Transverse colon (tissue), 4 donors: ENCODE results near the gene ITIH4. TPM values are rescaled to one million over a fixed set of nuclear protein-coding genes. Genes with fewer than 3 reads are reported as not detected.

Experiments
- DNase-seq: peaks from one replicate; pipeline ENCODE4 v3.0.0-alpha.2; 2019
- H3K27ac ChIP-seq, 4 donors: fragments of 200-600 bp; sonication (generic); 2 replicates each; pipeline ENCODE4 v1.5.1; 2016 to 2018; ENCODE audit warnings: inconsistent platforms in 4 of 4
- H3K27me3 ChIP-seq: fragments of 200-600 bp; sonication (generic); 2 replicates; pipeline ENCODE4 v1.5.1; 2017; ENCODE audit warnings: inconsistent platforms
- H3K36me3 ChIP-seq, 4 donors: fragments of 200-600 bp; sonication (generic); 2 replicates each; pipeline ENCODE4 v1.5.1; 2017 to 2019; ENCODE audit warnings: inconsistent platforms in 4 of 4
- H3K4me1 ChIP-seq, 4 donors: fragments of 200-600 bp; sonication (generic); 2 replicates each; pipeline ENCODE4 v1.5.1; 2017 to 2020; ENCODE audit warnings: inconsistent platforms in 4 of 4
- H3K4me3 ChIP-seq, 4 donors: fragments of 200-600 bp; sonication (generic); 1 replicate in 1 of 4; 2 replicates in 3 of 4; pipeline versions ENCODE4 v1.5.1 to v1.6.1; 2017 to 2019; ENCODE audit warnings: inconsistent platforms in 4 of 4
- H3K9me3 ChIP-seq, 2 donors: fragments of 200-600 bp; sonication (generic); 2 replicates each; pipeline ENCODE4 v1.5.1; 2017 to 2019; ENCODE audit warnings: inconsistent platforms in 2 of 2
- EP300 ChIP-seq: sonication (generic); formaldehyde crosslinking; IDR thresholded peaks from one replicate; pipeline ENCODE4 v1.6.1; 2017; ENCODE audit warnings: antibody characterized with exemption, low read depth
- POLR2A ChIP-seq: fragments of 450-650 bp; IDR thresholded peaks from one replicate; pipeline ENCODE4 v1.6.1; 2016; ENCODE audit warnings: antibody characterized with exemption, mild to moderate bottlenecking, moderate library complexity
- POLR2AphosphoS5 ChIP-seq, 3 donors: sonication (generic); formaldehyde crosslinking; IDR thresholded peaks; one replicate each; pipeline ENCODE4 v1.6.1; 2016; ENCODE audit warnings: antibody characterized with exemption in 3 of 3
- WGBS, 2 donors: methylation state at CpG; one replicate each; pipeline ENCODE4 v1.1.5; 2018; ENCODE audit warnings: low coverage in 1 of 2; 5-methylcytosine and 5-hydroxymethylcytosine counted together
- in situ Hi-C, 4 donors: fragments of 200-750 bp; cut with MboI; loops; one replicate each; pipeline versions ENCODE4 v1.15.0 to v1.15.1; 2017; ENCODE audit warnings: low sequenced_read_pairs in 3 of 4, low pct_ligation_motif_present in 1 of 4, low pct_unique_long_range_greater_than_20kb in 1 of 4
- intact Hi-C: fragments of 100-400 bp; cut with DNase I; formaldehyde crosslinking; loops from one replicate; pipeline ENCODE4 v1.15.1; 2023; ENCODE audit warnings: low total_unique reads
- total RNA-seq, 4 donors: library from RNA; depleted of rRNA; stranded (reverse); fragments of >200 nt; gene quantifications; one replicate each; pipeline ENCODE4 v1.1.0, GENCODE V29; 2016
- TF ChIP-seq, protein P1 (sequence below), 5 experiments: fragments of 200-600 bp in 3 of 5; fragments of 450-650 bp in 2 of 5; sonication (generic) in 3 of 5; IDR thresholded peaks; 1 replicate in 2 of 5; 2 replicates in 3 of 5; pipeline ENCODE4 v1.5.1; 2016 to 2017; ENCODE audit warnings: antibody characterized with exemption in 5 of 5, inconsistent platforms in 3 of 5, mild to moderate bottlenecking in 2 of 5, moderate library complexity in 1 of 5

The ITIH4 gene
- total RNA-seq, 4 donors from 2014 or later, result 0.60 to 9.5 (median 4.9) TPM

DNA sequence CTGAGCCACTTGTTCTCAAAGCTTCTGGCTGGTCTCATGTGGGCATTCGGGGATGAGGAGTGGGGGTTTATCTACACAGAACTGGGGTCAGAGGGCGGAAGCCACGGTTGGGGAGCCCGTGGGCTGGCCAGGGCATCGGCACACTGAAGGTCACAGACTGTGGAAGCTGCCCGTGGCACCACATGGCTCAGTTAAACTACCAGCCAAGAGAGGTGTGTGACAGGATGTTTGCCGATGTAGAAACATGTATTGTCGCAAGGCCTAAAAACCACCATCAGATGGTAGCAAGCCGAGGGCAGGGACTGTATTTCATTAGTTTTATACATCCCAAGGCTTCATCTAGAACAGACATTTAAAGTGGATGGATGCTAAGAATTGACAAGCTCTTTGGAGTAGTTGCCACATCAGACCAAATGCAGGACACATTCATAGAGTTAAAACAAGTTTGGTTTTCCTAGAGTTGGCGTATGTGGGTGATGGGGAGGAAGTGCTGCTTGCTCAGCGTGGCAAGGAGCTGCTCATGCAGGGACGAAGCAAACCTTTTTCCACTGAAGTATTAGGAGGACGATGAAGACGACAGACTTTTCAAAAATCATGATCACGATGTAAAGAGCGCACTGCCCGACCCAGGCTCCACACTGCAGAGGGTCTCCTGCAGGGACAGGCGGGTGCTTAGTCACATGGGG lies 14.0 kb upstream of the ITIH4 start:
- H3K4me1 ChIP-seq, result peaks cover 0 to 25% (median 4%) of the 10 kb centered on the region in 4 donors
- TF ChIP-seq, protein P1, sequence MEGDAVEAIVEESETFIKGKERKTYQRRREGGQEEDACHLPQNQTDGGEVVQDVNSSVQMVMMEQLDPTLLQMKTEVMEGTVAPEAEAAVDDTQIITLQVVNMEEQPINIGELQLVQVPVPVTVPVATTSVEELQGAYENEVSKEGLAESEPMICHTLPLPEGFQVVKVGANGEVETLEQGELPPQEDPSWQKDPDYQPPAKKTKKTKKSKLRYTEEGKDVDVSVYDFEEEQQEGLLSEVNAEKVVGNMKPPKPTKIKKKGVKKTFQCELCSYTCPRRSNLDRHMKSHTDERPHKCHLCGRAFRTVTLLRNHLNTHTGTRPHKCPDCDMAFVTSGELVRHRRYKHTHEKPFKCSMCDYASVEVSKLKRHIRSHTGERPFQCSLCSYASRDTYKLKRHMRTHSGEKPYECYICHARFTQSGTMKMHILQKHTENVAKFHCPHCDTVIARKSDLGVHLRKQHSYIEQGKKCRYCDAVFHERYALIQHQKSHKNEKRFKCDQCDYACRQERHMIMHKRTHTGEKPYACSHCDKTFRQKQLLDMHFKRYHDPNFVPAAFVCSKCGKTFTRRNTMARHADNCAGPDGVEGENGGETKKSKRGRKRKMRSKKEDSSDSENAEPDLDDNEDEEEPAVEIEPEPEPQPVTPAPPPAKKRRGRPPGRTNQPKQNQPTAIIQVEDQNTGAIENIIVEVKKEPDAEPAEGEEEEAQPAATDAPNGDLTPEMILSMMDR (IDR thresholded peaks at IDR 0.05), result no peak
- no peak for TF ChIP-seq EP300
- no peak for TF ChIP-seq POLR2A
- TF ChIP-seq POLR2AphosphoS5 (IDR thresholded peaks at IDR 0.05), result no peak
- intact Hi-C loops, result no loop called here
- no peak for DNase-seq
- WGBS, 2 donors, result 85 to 88% methylated on average over 8 to 18 of the region's 18 CpGs
- H3K4me3 ChIP-seq, result no peak overlapping the region
- no peaks in the 10 kb centered on the region for H3K9me3 ChIP-seq
- peaks cover 0 to under 1% (median 0%) of the 10 kb centered on the region in 4 donors for H3K36me3 ChIP-seq
- in situ Hi-C loops, result loop anchor here in 3 of 4 donors (10.0 to 25.0 kb wide), 3 partner anchors 220 to 243 kb away; no protein-coding TSS in a partner anchor
- no peaks in the 10 kb centered on the region for H3K27me3 ChIP-seq
- H3K27ac ChIP-seq, result peak overlapping the region; percentile 56 to 77 (median 62)

DNA sequence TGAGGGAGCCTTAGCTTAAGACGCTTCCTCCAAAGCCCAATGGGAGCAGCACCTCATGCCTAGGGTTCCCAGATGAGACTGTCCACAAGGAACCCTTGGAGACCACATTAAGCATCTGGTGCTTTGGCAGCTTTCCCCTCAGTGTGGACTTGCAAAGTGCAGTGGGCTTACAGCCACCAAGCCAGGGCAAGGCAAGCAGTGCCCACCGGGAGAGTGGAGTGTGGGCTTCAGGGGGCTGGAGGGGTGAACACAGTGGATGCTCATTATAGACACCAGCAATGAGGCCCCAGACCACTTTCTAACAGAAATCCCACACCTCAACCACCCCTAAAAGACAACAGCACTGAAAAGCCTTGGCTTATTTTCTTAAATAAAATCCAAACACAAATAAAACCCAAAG lies 13.4 kb upstream of the ITIH4 start:
- WGBS, 2 donors, result 95% methylated on average over 2 of the region's 2 CpGs; no CpG with 5 or more reads in 1 of the 2 donors
- DNase-seq, result no peak
- Histone ChIP-seq H3K36me3 (no peaks in the 10 kb centered on the region), H3K9me3 (no peaks in the 10 kb centered on the region), H3K27me3 (no peaks in the 10 kb centered on the region), H3K4me3 (no peak overlapping the region), H3K4me1 (peaks cover 0 to 25% (median 4%) of the 10 kb centered on the region in 4 donors), H3K27ac (peak overlapping the region; percentile 56 to 77 (median 62))
- no peak for TF ChIP-seq EP300
- TF ChIP-seq POLR2AphosphoS5 (IDR thresholded peaks at IDR 0.05), result no peak
- TF ChIP-seq, protein P1 (IDR thresholded peaks at IDR 0.05), result no peak
- TF ChIP-seq POLR2A, result no peak
- in situ Hi-C loops, result loop anchor here in 3 of 4 donors (10.0 to 25.0 kb wide), 3 partner anchors 221 to 243 kb away; no protein-coding TSS in a partner anchor
- intact Hi-C loops, result no loop called here

DNA sequence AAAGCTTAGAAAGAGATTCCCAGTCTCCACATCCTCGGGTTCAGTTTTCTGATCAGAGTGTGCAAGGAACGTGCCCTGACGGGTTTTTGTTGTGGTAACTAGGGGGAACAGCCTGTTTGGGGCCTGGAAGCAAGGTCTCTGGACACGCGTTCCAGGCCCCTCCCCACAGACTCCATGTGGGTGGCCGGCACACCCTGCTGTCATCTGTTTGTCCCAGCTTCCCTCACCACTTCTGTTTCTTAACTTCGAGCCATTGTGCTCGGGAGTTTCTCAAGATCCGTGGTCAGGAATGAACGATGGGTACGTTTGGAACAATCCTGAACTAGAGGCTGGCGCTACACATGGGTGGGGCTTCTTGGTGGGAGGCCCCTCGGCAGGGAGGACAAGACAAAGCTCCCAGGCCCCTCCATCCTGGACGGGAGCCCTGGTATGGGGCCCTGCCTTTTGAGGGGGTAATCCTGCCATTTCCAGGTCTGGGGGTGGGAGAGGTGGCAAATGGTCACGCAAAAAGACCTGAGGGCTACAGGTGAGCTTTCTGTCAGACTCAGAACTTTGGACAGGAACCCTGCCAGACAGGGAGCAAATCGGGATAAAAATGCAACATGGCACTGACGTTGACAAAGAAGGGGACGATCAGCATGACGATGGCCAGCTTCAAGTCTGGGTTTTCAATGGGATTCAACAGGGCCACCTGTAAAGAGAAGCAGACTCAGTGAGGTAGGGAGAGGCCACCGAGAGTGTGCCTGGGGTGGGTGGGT lies 12.8 kb upstream of the ITIH4 start:
- H3K4me1 ChIP-seq, result peaks cover 0 to 25% (median 4%) of the 10 kb centered on the region in 4 donors
- H3K27me3 ChIP-seq, result no peaks in the 10 kb centered on the region
- no peaks in the 10 kb centered on the region for H3K36me3 ChIP-seq
- in situ Hi-C loops (loop anchor here in 3 of 4 donors (10.0 to 25.0 kb wide), 3 partner anchors 222 to 244 kb away; no protein-coding TSS in a partner anchor), intact Hi-C loops (no loop called here)
- no peak overlapping the region for H3K4me3 ChIP-seq
- DNase-seq, result no peak
- H3K9me3 ChIP-seq, result no peaks in the 10 kb centered on the region
- TF ChIP-seq, protein P1 (IDR thresholded peaks at IDR 0.05), result no peak
- TF ChIP-seq POLR2A (no peak), EP300 (no peak), POLR2AphosphoS5 (IDR thresholded peaks at IDR 0.05) (no peak)
- peak overlapping the region in 2 of 4 donors; percentile 62 to 77 for H3K27ac ChIP-seq
- 73 to 81% methylated on average over 6 to 20 of the region's 20 CpGs for WGBS, 2 donors

DNA sequence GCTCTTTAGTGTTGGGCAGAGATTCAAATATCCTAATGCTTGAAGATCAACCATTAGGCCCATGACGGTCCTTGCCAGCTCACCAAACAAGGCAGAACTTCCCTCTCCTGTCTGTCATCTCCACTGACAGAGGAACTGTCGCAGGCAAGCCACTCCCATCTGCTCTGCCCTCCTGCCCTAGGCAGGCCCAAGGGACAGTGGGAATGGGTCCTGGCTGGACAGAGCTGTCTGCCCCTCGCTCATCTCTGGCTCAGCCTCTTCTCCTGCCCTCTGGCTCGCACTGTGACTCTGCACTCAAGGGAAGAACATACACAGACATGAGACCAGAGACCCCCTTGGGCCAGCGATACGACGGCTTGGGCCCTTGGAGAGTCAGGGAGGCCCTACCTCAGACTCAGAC lies 12.0 kb upstream of the ITIH4 start:
- Histone ChIP-seq H3K9me3 (no peaks in the 10 kb centered on the region), H3K4me3 (no peak overlapping the region), H3K36me3 (no peaks in the 10 kb centered on the region), H3K27ac (no peak overlapping the region), H3K27me3 (no peaks in the 10 kb centered on the region), H3K4me1 (peaks cover 0 to 25% (median 4%) of the 10 kb centered on the region in 4 donors)
- DNase-seq, result no peak
- TF ChIP-seq POLR2AphosphoS5 (IDR thresholded peaks at IDR 0.05) (no peak), POLR2A (no peak), EP300 (no peak)
- TF ChIP-seq, protein P1 (IDR thresholded peaks at IDR 0.05), result no peak
- 72% methylated on average over 7 of the region's 7 CpGs; no CpG with 5 or more reads in 1 of the 2 donors for WGBS, 2 donors
- intact Hi-C loops, result no loop called here
- in situ Hi-C loops, result loop anchor here in 3 of 4 donors (10.0 to 25.0 kb wide), 3 partner anchors 222 to 245 kb away; no protein-coding TSS in a partner anchor
